ENCODE measurements around the gene ANKRD12.
"Not testable (repeated sequence)": the region's sequence is repeated elsewhere in the genome, so short reads cannot be mapped to it uniquely, and the experiment has no call there.

Gene ANKRD12

DNA sequence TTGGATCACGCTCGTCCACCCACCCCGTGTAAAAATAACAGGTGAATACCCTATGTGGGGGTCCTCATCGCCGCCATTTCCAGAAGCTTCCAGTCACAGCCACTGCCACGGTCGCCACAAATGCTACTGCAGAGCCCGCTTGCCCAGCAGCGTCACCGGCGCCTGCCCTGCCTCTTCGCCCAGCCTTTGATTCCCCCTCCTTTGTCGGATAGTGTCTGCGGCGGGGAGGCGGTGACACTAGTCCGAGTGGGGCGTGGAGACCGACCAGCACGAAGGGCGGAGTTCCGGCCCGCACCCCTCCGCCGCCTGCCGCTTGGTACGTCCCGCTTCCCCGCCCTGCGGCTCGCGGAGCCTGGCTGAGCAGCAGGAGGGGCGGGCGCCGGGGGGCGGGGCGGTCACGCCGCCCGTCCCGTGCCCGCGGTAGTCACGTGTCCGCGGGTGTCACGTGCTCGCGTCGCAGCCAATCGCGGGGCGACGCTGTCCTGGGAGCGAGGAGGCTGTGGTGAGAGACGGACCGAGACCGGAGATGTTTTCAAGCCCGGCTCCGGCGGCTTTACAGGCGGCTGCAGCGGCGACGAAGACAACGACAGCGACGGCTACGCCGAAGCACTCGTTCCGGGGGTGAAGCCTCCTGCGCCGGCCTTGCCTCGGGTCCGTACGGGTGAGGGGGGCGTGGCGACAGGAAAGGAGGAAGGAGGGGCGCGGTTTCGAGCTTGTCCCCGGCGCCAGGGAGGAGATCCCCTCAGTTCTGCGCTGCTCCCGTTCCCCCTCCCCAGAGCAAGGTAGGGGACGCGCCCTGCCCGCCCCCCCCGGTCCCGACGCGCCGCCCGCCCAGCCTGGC, at the start of gene ANKRD12:
ANKRD12 (plus strand) TSS at position 467 of the 841 bp plus-strand sequence. CDS start 45,652 bp downstream, outside the sequence.
- DNase-seq (ENCODE audit: low read depth) = peak; percentile 97

- no peak for DNase-seq (ENCODE audit: low read depth)
Measured at GRCh38 chr18:9087144-9087543, 49.4 kb upstream of the ANKRD12 start.

DNA sequence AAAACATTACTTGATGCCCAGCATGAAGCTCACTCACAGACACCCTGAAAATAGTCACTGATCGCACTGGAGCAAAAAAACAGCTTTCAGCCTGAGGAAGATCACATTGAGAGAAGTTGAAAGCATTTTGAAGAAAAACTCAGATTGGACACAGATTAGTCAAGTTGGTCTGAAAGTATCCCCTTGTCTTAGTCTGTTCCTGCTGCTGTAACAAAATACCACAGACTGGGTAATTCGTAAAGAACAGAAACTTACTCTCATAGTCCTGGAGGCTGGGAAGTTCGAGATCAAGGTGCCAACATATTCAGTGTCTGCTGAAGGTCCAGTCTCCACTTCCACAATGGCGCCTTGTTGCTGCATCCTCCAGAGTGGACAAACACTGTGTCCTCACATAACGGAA, 48.3 kb upstream of the ANKRD12 start:
- no peak for DNase-seq (ENCODE audit: low read depth)

- not testable (repeated sequence) for DNase-seq (ENCODE audit: low read depth)
Measured at GRCh38 chr18:9088727-9089126, 47.9 kb upstream of the ANKRD12 start.

- DNase-seq (ENCODE audit: low read depth) = no peak
Measured at GRCh38 chr18:9090578-9090977, 46.0 kb upstream of the ANKRD12 start.

DNA sequence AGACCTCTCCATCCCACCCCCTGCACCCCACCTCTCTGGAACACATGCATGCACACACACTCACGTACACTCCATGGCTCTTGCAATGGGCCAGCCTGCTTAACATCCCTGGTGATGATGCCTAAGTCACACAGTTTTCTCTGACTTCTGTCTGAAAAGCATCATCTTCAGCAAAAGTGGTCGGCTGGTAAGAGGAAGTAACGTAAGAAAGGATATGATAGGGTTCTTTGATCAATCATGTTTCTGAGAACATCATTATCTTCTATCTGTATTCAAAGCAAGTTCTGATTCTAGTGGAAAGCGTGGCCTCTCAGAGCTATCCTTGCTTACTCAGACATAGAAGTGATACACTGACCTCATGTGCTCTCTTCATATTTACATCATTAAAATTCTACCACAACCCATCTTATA, 45.5 kb upstream of the ANKRD12 start:
- no peak for DNase-seq (ENCODE audit: low read depth)

DNA sequence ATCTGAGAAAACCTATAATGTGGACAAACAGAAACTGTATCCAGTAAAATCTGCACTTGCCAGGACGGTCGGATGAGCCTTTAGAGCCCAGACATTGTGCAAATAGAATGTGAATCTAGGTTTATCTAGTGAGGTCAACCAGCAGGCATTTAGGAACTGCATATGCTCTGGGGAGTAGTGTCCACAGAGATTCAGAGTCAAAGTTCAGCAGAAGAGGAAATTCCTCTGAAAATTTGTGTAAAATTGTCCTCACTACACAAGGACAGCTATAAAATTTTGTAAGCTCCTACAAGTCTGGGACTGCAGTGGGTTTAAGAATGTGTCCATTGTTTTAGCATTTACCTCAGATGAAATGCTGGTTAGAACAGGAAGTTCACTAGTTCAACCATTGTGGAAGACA, 43.9 kb upstream of the ANKRD12 start:
- no peak for DNase-seq (ENCODE audit: low read depth)

DNA sequence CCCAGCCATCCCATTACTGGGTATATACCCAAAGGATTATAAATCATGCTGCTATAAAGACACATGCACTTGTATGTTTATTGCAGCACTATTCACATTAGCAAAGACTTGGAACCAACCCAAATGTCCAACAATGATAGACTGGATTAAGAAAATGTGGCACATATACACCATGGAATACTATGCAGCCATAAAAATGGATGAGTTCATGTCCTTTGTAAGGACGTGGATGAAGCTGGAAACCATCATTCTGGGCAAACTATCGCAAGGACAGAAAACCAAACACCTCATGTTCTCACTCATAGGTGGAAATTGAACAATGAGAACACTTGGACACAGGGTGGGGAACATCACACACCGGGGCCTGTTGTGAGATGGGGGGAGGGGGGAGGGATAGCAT, 43.5 kb upstream of the ANKRD12 start:
- DNase-seq (ENCODE audit: low read depth) = not testable (repeated sequence)

- peak; percentile 37 for DNase-seq (ENCODE audit: low read depth)
Measured at GRCh38 chr18:9094307-9095226, 42.0 kb upstream of the ANKRD12 start.

DNA sequence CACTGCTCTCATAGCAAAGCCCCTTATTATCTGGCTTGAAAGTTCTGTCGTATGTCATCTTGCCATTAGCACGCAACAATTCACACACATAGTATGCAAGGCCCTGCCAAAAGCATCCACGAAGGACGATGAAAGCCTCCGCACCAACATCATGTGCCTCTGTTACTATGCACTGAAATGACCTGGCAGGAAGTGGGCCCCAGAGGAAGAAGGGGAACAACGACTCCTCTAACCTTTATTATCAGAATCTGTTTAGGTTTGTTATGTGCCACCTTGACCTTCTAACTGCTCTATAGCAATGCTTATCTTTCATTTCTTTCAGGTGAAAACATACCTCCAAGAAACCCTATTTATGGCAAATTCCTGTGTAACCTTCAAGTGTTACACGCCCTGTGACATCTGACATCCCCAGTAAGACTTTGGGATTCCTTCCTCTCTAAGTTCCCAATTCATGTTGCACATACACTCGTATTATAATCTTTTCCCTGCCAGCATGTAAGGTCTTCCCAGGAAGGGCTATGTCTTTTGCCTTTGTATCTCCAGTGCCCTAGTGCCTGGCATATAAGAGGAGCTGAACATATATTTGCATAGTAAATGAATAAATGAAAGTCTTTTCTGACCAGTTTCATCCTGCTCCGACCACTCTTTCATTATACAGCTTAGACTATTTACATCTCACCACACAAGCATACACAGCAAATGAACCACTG, 41.1 kb upstream of the ANKRD12 start:
- DNase-seq (ENCODE audit: low read depth) = peak; percentile 42

- DNase-seq (ENCODE audit: low read depth) = no peak
Measured at GRCh38 chr18:9096007-9096371, 40.6 kb upstream of the ANKRD12 start.

GRCh38 chr18:9096685-9097084, 39.9 kb upstream of the ANKRD12 start:
- no peak for DNase-seq (ENCODE audit: low read depth)

DNA sequence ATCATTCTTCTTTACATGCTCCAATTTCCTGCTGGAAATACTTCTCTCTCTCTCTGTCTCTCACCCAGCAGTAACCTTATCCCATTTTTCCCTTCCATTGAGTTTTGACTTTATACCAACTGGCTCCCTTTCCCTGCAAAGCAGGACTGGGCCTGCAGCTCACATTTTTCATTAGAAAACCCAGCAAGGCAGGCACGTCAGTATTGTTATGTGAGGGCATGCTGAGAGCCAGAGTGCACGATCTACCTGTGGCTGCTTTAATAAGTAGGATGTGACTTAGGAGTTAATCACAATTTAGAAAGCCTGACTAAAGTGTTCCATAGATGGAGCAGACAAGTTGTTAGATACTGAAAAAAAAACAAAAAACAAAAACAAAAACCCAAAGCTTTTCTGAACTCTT, 39.2 kb upstream of the ANKRD12 start:
- no peak for DNase-seq (ENCODE audit: low read depth)

GRCh38 chr18:9100796-9101195, 35.8 kb upstream of the ANKRD12 start:
- no peak for DNase-seq (ENCODE audit: low read depth)

- DNase-seq (ENCODE audit: low read depth) = no peak
Measured at GRCh38 chr18:9101730-9102507, 34.7 kb upstream of the ANKRD12 start.

DNA sequence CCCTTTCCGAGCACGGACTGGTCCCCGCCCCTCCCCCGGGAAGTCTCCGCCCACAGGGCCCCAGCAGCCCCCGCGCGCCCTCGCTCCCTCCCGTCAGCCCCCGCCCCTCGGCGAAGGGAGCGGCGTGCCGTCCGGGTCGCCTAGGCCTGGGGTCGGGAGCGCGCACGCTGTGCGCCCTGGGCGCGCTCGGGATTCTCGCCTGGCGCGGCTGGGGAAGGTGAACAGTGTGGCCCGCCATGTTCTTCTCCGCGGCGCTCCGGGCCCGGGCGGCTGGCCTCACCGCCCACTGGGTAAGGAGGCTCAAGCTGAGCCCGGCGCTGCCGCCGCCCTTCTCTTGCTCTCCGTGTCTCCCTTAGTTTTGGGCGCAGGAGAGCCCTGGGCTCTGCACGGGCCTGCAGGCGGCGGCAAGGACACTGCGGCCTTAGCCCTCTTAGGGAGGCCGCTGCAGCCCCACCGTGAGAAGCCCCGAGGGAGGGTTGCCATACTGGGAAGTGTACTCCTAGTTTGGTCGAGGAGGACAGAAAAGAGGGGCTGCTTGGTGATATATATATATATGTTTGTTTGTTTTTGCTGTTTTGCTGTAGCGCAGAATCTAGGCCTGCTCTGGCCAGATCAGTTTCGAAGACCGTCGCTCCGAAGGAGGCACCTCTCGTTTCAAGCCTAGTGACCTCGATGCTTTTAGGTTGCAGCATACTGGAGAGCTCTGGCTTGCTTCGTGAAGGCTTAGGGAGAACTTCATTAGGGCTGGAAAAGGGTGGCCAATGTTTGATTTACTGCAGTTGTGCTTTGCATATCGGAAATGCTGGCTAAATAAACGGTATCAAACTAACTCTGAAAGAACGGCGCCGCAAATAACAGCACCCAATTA, 33.8 kb upstream of the ANKRD12 start, which contains the start of gene NDUFV2:
NDUFV2 (plus strand) TSS at position 192 of the 868 bp plus-strand sequence; CDS start at position 237, 45 bp downstream.
- peak; percentile 97 for DNase-seq (ENCODE audit: low read depth)

GRCh38 chr18:9103376-9103873, 33.2 kb upstream of the ANKRD12 start:
- no peak for DNase-seq (ENCODE audit: low read depth)

DNA sequence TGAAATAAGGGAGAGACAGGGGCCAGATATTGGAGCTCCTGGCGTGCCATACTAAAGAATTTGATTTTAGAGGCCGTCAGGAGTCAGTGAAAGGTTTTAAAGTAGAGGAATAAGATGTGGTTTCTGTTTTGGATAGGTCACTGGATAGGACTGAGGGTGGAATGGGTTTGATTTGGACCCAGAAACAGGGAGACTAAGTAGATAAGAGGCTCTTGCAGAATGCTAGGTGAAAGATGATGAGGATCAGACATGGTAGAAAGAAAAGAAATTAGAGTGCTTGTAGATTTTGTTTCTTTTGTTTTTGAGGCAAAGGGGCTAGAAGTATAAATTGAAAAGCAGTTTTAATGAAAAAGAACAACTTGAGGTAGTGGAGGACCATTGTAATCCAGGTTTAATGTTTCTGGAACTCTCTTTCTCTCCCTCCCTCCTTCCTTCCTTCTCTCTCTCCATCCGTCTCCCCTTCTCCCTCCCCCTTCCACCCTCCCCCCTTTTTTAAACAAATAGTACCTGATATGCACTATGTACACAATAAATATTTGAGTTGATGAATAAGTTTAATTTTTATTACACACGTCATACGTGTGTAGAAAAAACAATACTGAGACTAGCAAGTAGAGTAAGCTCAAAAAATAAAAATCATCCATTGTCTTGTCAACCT, 32.2 kb upstream of the ANKRD12 start:
- DNase-seq (ENCODE audit: low read depth) = no peak

DNA sequence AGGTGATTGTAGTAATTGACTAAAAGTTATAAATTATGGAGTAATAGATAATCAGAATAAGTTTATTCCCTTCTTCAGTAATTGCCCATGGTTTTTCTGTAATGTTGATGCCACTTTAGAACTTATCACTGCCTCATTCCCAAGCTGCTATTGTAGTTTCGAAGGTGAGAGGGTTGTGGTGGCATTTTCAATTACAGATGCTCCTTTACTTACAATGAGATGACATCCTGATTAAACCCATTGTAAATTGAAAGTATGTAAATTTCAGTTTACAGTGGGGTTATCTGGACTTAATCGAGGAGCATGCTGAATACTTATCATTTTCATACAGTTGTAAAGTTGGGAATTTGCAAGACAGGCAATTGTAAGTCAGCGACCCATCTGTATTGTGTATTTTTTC, 31.2 kb upstream of the ANKRD12 start:
- no peak for DNase-seq (ENCODE audit: low read depth)

- DNase-seq (ENCODE audit: low read depth) = no peak
Measured at GRCh38 chr18:9106094-9106493, 30.5 kb upstream of the ANKRD12 start.

Data from activated T-cell treated with anti-CD3 and anti-CD28 coated beads for 24 hours (primary cell).